Retina (tissue), 1 donor: ENCODE results near the gene DNAH10.

Source experiments
- DNase-seq: peaks from one replicate; pipeline ENCODE4 v3.0.0-alpha.2; 2016

The DNAH10 gene

DNA sequence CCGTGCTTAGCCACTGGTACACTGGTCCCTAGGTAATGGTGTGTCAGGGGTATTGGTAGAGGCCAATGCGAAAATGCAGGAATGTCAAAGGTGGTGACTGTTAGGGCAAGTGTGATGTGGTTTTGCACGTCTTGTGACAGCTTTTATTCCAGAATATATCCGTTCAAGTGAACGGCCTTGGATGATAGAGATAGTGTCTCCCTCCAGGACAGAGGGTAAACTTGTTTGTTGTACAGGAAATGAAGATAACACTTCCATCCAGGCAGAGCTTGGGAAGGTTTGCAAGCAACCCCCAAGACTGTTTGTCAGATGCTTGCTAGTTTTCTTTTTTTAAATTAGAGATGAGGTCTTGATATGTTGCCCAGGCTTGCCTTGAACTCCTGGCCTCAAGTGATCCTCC, 84.2 kb downstream of the DNAH10 start:
- no peak for DNase-seq

DNA sequence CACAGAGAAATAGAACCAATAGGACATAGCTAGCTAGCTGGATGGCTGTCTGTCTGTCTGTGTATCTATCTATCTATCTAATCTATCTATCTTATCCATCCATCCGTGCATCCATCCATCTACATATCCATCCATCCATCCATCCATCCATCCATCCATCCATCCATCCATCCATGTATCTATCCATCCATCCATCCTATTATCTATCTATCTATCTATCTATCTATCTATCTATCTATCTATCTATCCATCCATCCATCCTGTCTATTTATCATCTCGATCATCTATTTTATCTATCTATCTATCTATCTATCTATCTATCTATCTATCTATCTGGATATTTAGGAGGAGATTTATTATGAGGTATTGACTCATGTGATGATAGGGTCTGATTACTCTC, 84.9 kb downstream of the DNAH10 start:
- DNase-seq = no peak

DNA sequence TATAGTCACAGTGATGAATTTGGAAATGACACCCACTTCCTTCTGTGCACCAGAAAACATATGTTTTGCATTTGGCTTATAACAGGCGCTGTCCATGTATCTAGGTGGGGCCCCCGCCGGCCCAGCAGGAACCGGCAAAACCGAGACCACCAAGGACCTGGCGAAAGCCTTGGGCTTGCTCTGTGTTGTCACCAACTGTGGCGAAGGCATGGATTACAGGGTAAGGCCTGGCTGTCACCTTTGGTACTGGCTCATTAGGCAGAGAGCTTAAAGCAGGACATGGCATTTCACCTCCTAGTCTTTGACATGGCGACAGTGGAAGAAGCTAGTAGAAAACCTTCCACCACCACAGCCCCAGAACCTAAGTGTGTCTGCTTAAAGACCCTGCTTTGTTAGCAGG, 85.8 kb downstream of the DNAH10 start:
- no peak for DNase-seq

DNA sequence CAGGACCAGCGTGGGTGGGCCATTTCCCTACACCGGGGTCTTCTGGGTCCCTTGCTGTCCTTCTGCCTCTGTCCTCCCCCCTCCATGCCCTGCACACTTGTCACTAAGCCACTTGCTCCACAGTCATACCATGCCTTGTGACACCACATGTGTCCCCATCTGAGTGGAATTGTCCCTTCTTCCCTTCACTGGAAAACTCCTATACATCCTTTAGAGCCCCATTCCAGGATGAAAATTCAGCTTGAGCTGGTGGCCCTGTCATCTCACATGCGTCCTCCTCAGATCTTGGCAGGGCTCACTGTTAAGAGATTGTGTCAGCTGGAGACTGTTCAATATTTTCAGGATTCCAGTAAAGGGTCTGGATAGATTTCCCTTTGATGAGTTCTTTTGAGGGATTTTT, 87.4 kb downstream of the DNAH10 start:
- no peak for DNase-seq

DNA sequence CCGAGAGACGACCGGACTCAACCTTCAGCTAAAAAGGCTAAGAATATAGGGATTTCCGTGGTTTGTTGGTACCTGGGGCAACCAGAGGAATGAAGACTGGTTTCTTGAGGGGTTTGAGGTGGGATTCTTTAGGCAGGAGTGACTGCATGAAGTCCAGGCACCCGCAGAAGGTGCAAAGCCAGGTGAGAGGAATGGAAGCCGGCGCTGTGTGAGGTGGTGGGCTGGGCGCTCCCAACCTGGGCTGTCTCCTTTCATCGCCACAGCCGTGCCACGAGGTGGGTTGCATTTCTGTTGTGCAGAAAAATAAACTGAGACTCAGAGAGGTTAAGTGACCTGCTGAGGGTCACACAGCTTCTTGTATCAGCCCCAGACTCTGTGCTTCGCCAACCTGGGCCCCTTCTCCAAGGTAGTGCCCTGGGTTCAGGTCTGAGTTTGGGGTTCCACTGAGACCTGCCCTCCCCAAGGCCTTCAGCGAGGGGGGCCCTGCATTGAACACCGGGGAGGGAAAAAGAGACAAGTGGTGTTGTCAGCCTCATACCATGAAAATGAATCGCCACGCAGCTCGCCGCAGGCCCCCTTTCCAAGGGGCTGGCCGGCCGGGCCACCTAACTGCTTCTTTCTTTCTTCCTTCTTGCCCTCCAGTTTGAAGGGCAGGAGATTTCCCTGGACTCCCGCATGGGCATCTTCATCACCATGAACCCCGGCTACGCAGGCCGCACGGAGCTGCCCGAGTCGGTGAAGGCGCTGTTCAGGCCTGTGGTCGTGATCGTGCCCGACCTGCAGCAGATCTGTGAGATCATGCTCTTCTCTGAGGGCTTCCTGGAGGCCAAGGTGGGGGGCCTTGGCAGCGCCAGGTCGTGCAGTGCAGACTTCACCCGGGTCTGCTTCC, 88.4 kb downstream of the DNAH10 start:
- DNase-seq = no peak

DNA sequence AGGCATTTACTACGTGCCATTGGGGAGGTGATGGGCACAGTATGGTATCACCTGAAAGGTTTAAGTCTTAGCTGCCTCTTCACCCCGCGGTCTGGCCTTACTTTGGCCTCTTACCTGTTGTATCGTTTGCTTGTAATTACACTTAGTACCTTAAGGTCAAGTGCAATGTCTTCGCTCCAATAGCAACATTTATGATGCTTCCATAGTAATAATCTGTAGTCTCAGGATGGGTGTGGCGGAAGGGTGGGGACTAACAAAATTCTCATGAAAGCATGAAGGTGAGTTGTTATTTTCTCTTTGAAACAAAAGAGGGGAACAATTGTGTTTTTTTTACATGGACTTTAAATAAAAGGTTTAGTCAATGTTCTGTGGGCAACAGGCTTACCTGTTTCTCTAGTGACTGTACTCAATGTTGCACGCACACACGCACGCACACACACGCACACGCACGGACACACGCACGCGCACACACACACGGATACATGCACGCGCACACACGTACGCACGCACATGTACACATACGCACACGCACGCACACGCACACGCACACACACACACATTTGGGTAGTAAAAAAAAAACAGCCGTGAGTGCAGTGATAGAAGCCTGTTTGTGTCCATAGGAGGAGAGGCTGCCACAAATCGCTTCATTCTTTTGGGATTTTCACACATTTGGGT, 91.4 kb downstream of the DNAH10 start:
- DNase-seq = no peak

DNA sequence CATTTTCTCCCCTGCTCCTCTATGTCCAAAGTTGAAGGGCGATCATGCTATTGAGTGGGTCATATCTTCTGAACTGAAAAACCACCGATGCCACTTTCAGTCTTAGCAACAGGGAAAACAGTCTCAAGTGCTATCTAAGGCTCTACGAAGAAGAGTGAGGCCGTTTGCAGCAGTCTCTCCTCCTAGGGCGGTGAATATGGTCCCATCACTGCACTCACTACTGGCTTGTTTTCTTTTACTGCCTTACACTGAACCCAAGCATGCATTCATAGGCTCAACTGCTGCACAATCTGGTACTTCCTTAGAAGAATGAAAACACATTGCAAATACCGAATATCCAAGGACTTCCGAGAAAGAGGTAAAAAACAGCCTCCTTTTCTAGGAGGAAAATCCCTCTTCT, 92.1 kb downstream of the DNAH10 start:
- DNase-seq = no peak

DNA sequence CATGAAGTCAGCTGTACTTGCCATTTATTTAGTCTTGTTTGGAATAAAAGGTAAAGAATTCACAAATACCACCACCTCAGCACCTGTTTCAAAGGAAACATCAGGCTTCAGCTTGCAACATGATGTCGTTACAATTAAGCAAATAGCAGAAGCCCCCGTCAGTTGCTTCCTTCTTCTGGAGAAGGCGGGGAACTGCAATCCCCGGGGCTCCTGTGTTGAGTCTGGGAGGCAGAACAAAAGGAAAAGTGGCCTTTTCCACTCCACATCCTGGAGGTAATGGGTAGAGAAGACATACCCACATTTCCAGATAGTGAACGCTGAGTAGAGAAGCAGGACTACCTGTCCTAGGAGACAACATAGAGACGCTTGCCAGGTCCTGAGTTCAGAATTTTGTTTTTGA, 92.8 kb downstream of the DNAH10 start:
- DNase-seq = no peak

DNA sequence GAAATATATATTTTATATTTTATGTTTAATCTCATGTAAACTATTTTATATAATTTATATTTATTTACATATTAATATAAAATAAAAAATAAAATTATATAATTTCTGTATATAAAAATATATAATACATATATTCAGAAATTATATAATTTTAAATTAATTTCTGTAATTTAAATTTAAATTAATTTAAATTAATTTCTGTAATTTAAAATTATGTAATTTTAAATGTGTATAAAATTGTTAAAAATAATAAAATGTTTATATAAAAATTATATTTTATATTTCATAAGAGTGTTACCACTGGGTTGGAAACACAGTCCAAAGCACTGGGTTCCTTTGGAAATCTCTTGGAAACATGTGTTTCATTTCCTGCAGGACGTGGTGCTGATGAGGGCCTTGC, 94.6 kb downstream of the DNAH10 start:
- DNase-seq = no peak

DNA sequence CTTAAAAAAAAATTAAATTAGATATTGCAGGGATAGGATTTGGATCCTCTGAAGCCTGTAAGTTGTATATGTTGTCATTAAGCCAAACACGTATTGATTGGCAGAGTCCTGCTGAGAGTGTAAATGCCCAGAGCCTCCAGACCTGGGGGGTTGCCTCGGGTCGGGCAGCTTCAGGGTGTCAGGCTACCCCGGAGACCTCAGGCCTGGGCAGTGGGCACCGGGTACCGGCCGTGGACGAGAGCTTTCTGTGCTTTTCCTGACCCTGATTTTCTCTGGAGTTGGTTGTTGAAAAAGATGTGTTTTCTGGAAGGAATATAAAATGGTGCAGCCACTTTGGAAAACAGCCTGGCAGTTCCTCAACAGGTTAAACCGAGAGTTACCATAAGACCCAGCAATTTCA, 96.1 kb downstream of the DNAH10 start:
- no peak for DNase-seq

DNA sequence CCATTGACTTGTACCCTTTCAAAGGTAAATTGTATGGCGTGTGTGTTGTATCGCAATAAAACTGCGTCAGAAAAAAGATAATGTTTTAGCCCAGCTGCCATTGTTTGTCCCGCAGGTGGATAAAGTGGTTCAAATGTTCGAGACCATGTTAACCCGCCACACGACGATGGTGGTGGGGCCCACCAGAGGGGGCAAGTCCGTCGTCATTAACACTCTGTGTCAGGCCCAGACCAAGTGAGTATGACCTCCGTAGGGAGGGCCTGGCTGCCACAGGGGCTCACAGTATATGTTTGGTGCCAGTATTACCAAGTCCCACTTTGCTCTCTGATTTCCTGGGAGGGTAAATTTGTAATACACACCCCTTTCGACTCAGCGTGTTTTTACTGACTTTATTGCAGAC, 96.9 kb downstream of the DNAH10 start:
- DNase-seq = no peak

DNA sequence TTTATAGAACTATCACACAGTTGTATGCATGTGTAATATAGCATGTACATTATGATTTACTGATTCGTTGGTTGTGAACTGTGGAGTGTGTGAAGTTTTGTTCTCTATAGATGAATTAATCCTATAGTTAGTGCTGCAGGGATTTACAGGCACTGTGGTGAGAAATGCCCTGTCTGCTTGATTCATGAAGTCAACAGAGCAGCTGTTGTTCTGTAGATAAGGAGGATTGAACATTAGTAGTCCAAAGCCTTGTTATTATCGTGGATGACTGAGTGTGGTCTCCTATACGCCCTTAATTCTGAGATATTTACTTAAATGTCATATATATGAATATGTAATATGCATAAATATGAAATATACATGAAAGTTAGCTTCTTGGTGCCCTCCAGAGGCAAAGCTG, 98.3 kb downstream of the DNAH10 start:
- no peak for DNase-seq

DNA sequence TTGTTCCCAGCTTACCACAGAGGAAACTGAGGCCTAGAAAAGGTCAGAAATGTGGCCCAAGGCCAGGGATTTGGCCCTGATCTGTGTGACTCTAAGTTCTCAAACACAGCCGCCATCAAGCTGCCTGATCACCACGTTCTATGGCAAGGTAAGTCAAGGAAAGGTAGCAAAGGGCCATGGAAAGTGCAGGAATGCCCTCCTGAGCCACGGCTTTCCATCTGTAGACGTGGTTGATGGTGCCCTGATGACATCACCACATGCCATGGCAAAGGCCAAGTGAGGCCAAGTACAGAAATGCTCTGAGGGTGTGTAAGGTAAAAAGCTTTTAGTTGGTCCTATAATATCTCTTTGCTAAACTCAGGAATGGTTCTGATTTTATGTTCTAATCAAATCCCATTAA, 99.3 kb downstream of the DNAH10 start:
- DNase-seq = no peak

DNA sequence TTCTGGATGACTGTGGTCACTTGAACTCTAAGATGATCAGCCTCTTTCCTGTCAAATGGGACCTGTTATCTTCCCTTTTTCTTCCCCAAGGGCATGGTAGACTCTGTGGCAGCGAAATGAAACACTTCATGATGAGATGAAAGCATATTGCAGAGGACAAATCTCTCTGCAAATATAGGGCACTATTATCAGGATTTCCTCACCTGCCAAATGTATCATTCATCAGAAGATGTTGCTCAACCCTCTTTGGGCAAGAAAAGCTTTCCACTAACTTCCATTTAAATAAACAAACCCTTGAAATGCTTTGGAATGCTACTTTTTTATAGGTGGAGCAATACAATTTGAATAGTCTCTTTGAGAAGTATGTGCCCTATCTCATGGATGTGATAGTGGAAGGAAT, 105.0 kb downstream of the DNAH10 start:
- DNase-seq = no peak

DNA sequence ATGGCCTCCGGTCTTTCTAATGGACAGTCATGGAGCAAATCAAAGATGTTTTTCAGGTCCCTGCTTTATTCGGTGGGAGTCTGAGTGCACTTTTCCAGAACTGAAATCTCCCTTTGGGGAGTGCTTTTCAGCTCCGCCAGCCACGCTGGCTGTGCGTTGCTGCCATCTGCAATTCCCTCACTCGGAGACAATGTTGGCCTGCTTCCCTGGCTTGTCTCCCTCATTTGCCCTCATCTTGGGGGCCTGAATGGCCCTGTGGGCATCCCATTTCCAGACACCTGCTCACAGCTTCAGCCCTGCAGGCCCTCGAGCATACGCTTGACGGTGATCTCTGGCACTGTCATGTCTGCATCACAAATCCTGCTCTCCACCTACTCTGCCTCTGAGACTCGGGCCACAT, 106.7 kb downstream of the DNAH10 start:
- peak; percentile 11 for DNase-seq

DNA sequence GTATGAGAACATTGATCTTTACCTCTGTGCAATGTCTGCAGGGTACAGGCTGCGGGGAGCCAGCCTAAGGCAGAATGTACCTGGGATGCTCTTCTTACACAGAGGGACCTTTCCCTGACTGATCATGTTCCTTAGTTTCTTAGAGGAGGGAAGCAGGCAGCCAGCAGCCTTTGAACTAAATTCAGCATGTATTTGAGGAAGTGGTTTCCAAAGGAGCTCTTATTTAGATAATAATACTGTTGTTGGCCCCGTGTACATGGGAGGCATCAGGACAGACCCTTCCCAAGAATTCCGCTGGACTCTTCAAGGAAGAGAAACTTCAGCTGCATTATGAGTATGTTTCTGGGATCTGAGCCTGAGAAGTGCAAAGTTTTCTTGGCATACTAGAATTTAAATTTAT, 111.7 kb downstream of the DNAH10 start:
- DNase-seq = no peak

DNA sequence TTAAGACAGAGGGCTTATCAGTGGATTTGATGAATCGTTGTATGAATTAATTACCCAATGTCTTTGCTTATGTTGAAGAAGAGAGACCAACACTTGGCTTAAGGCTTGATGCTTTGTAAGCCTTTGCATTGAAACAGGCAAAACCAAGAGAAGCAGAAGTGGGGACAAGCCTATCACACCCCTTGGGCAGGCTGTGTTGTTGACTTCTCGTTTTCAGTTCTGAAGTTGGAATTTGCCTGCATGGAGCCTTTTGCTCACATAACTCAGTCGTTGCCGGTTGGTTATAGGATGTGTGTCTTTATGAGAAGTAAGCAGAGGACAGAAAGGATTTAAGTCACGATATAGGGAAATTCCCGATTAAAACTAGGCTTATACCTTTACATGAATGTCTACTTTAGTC, 115.9 kb downstream of the DNAH10 start:
- DNase-seq = no peak

DNA sequence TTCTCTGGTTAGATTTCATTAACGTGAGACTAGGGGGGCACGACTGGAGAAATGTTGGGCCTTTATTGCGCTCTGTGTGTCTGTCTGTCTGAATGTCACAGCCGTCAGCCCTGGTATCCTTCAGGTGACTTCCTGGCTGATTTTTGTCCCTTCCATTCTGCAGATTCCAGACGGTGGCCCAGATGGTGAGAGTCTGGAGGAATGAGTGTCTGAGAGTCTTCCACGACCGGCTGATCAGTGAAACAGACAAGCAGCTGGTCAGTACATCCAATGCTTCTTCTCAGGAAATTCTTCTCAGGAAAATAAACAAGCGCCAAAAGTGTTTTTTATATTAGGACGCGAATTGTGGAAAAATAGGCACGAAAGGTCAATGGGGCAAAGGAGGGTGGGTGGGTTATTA, 117.0 kb downstream of the DNAH10 start:
- no peak for DNase-seq

DNA sequence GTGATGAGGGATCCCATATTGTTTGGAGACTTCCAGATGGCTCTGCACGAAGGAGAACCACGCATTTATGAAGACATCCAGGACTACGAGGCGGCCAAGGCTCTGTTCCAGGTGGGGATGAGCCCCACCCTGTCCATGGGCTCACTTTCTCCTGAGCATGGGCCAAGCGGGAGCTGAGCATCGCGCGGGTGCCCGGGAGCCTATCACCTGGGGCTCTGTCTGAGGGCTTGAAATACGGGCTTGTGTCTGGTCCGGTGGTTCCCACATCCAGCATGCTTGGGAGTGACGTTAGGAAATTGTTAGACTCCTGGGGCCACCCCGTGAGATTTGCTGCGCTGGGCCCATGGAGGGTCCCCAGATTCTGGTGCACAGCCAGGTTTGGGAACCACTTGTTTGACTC, 117.6 kb downstream of the DNAH10 start:
- DNase-seq = no peak

DNA sequence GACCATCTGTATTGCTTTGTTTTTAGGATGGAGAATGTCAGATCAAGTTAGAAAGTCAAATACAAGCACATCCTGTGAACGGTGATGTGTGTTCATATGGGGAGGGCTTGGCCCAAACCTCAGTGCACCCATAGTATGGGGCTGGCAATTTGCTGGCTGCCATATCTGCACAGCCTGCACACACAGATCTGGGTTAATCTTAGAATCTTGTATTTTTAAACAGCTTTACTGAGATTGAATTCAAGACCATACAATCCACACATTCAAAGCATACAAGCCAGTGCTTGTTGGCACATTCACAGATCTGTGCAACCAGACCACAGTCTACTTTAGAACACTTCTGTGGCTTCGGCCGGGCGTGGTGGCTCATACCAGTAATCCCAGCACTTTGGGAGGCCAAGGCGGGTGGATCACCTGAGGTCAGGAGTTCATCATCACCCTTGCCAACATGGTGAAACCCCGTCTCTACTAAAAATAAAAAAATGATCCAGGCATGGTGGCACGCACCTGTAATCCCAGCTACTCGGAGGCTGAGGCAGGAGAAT, 120.1 kb downstream of the DNAH10 start:
- DNase-seq = no peak

DNA sequence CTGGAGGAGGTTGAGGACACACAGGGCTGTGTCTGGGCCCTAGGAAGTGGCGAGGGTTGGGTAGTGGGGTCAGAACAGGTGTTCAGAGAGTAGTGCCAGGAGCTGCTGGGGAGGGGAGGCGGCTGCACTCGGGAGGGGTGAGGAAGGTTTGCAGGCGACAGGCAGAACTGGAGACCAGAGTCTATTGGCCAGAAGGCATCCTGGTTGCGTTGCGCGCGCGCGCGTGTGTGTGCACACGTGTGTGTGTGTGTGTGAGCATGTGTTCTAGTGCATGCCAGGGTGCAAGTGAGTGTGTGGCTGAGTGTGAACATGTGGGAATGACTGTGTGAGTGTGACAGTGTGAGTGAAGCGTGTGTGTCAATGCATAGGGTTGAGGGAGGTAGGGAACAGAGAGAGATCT, 124.2 kb downstream of the DNAH10 start:
- DNase-seq = no peak

DNA sequence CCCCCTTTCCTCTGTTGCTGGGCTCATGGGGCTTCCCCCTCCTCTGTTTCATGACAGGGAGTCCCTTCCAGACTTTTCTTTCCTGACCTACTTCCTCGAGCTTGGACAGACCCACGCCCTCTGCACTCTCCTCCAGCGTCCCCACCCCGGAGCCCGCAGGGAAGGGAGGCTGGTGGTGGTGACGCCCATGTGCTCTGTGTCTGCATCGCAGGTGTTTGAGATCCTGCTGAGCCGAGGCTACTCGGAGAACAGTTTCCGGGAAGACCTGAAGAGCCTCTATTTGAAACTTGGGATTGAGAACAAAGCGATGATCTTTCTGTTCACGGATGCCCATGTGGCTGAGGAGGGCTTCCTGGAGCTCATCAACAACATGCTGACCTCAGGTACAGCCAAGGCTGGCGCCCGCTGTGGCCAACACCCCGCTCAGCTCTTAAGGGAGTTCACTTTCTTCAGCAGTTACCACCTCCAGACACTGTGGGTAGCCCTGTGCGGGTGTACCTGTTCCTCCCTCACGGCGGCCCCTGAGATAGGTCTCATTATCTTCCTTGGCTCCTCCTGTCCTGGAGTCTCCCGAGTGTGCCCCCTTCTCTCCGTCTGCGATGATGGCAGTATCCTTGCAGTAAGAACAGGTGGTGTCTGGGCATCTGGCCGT, 125.0 kb downstream of the DNAH10 start:
- no peak for DNase-seq

DNA sequence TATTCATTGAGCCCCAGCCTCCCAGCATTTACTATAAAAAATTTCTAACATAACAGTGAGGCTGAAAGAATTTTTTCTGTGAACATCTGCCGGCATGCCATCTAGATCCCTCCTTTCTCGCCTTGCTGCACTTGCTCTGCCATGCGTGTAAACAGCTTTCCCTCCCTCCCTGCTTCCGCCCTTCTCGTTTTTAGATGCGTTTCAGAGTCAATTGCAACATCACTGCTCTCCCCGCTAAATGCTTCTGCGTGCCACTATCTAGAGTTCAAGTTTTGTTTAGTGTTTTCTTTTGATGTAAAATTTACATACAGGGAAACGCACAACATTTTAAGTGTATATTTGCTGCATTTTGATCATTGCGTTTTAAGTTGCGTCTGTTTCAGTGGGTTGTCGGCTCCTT, 126.9 kb downstream of the DNAH10 start:
- DNase-seq = peak; percentile 21
